Activated T-helper 2 cell treated with anti-CD3 and anti-CD28 coated beads, Interferon-gamma antibody, Interleukin-2, Interleukin-4, amounts not matched to agents 10 μg/mL and 5 μg/mL and 100 μg/mL, durations not matched to agents 14 hours and 24 hours and 36 hours (primary cell): ENCODE results near the gene FGD6. TPM values are rescaled to one million over a fixed set of nuclear protein-coding genes. Genes with fewer than 3 reads are reported as not detected.
"Not testable (repeated sequence)": the region's sequence is repeated elsewhere in the genome, so short reads cannot be mapped to it uniquely, and the experiment has no call there.

ENCODE experiments used
- DNase-seq: peaks from one replicate; pipeline ENCODE4 v3.0.0; 2021; ENCODE audit warnings: low spot score
- H3K27ac Mint-ChIP-seq: one replicate; pipeline ENCODE4 v1.8.0; 2021; ENCODE audit warnings: mixed read lengths
- H3K27me3 Mint-ChIP-seq: one replicate; pipeline ENCODE4 v1.8.0; 2021; ENCODE audit warnings: low read depth, mixed read lengths
- H3K36me3 Mint-ChIP-seq: one replicate; pipeline ENCODE4 v1.8.0; 2021; ENCODE audit warnings: low read depth, mixed read lengths
- H3K4me1 Mint-ChIP-seq: one replicate; pipeline ENCODE4 v1.8.0; 2021; ENCODE audit warnings: low read depth, mixed read lengths
- H3K4me3 Mint-ChIP-seq: one replicate; pipeline ENCODE4 v1.8.0; 2021; ENCODE audit warnings: low read depth, mild to moderate bottlenecking, moderate library complexity, mixed read lengths
- H3K9me3 Mint-ChIP-seq: one replicate; pipeline ENCODE4 v1.8.0; 2021; ENCODE audit warnings: mixed read lengths
- intact Hi-C: fragments of 100-400 bp; cut with micrococcal nuclease; formaldehyde crosslinking; loops from one replicate; pipeline ENCODE4 v1.15.1; 2023
- total RNA-seq: library from RNA; stranded (reverse); gene quantifications from 2 replicates; pipeline ENCODE4 v1.2.3, GENCODE V29; 2022

FGD6 gene
- total RNA-seq, 1 donor from 2014 or later = 1.1 TPM

GRCh38 chr12:95143621-95144205, 73.6 kb downstream of the FGD6 start:
- no peaks in the 10 kb centered on the region for H3K9me3 Mint-ChIP-seq
- peaks cover 6% of the 10 kb centered on the region for H3K27me3 Mint-ChIP-seq
- H3K4me1 Mint-ChIP-seq = no peaks in the 10 kb centered on the region
- intact Hi-C loops = no loop called here
- DNase-seq = no peak
- no peaks in the 10 kb centered on the region for H3K36me3 Mint-ChIP-seq
- H3K4me3 Mint-ChIP-seq = no peak overlapping the region
- no peak overlapping the region for H3K27ac Mint-ChIP-seq

- intact Hi-C loops = no loop called here
These were observed 74.7 kb downstream of the FGD6 start for GRCh38 chr12:95142431-95143151.

GRCh38 chr12:95141310-95141709, 76.0 kb downstream of the FGD6 start:
- DNase-seq = no peak
- Mint-ChIP-seq H3K36me3 (no peaks in the 10 kb centered on the region), H3K27ac (no peak overlapping the region), H3K27me3 (peaks cover 3% of the 10 kb centered on the region), H3K4me1 (no peaks in the 10 kb centered on the region), H3K9me3 (no peaks in the 10 kb centered on the region), H3K4me3 (no peak overlapping the region)
- intact Hi-C loops = no loop called here

More at GRCh38 chr12:95142431-95143151, 74.7 kb downstream of the FGD6 start:
- no peaks in the 10 kb centered on the region for H3K9me3 Mint-ChIP-seq
- no peaks in the 10 kb centered on the region for H3K4me1 Mint-ChIP-seq
- no peak overlapping the region for H3K4me3 Mint-ChIP-seq
- no peaks in the 10 kb centered on the region for H3K36me3 Mint-ChIP-seq
- H3K27me3 Mint-ChIP-seq = peaks cover 6% of the 10 kb centered on the region
- DNase-seq = no peak
- no peak overlapping the region for H3K27ac Mint-ChIP-seq

GRCh38 chr12:95138031-95138430, 79.2 kb downstream of the FGD6 start:
- H3K4me1 Mint-ChIP-seq, H3K36me3 Mint-ChIP-seq, H3K4me3 Mint-ChIP-seq, H3K27me3 Mint-ChIP-seq, DNase-seq, H3K27ac Mint-ChIP-seq, H3K9me3 Mint-ChIP-seq, intact Hi-C loops: not testable (repeated sequence)

GRCh38 chr12:95136598-95136997, 80.7 kb downstream of the FGD6 start:
- H3K27ac Mint-ChIP-seq = no peak overlapping the region
- no peak for DNase-seq
- H3K27me3 Mint-ChIP-seq = no peaks in the 10 kb centered on the region
- no peaks in the 10 kb centered on the region for H3K9me3 Mint-ChIP-seq
- H3K4me1 Mint-ChIP-seq = no peaks in the 10 kb centered on the region
- intact Hi-C loops = no loop called here
- H3K36me3 Mint-ChIP-seq = no peaks in the 10 kb centered on the region
- H3K4me3 Mint-ChIP-seq = no peak overlapping the region

- no peak for DNase-seq
- Mint-ChIP-seq H3K9me3 (no peaks in the 10 kb centered on the region), H3K4me3 (no peak overlapping the region), H3K27ac (no peak overlapping the region), H3K27me3 (no peaks in the 10 kb centered on the region), H3K4me1 (no peaks in the 10 kb centered on the region), H3K36me3 (no peaks in the 10 kb centered on the region)
- intact Hi-C loops = no loop called here
These were observed 83.2 kb downstream of the FGD6 start for GRCh38 chr12:95134085-95134484.

GRCh38 chr12:95131589-95132340, 85.5 kb downstream of the FGD6 start:
- H3K36me3 Mint-ChIP-seq = no peaks in the 10 kb centered on the region

GRCh38 chr12:95130096-95130495, 87.2 kb downstream of the FGD6 start:
- intact Hi-C loops = no loop called here
- Mint-ChIP-seq H3K27ac (no peak overlapping the region), H3K36me3 (no peaks in the 10 kb centered on the region), H3K4me1 (no peaks in the 10 kb centered on the region), H3K9me3 (no peaks in the 10 kb centered on the region), H3K27me3 (peaks cover 3% of the 10 kb centered on the region), H3K4me3 (no peak overlapping the region)
- no peak for DNase-seq

More at GRCh38 chr12:95131589-95132340, 85.5 kb downstream of the FGD6 start:
- Mint-ChIP-seq H3K27ac (no peak overlapping the region), H3K4me3 (no peak overlapping the region), H3K4me1 (no peaks in the 10 kb centered on the region), H3K27me3 (no peaks in the 10 kb centered on the region), H3K9me3 (no peaks in the 10 kb centered on the region)
- DNase-seq = no peak
- intact Hi-C loops = no loop called here

GRCh38 chr12:95129115-95129514, 88.2 kb downstream of the FGD6 start:
- no peak for DNase-seq
- no peaks in the 10 kb centered on the region for H3K9me3 Mint-ChIP-seq
- no peaks in the 10 kb centered on the region for H3K36me3 Mint-ChIP-seq
- no peaks in the 10 kb centered on the region for H3K4me1 Mint-ChIP-seq
- H3K4me3 Mint-ChIP-seq = no peak overlapping the region
- peaks cover 3% of the 10 kb centered on the region for H3K27me3 Mint-ChIP-seq
- no peak overlapping the region for H3K27ac Mint-ChIP-seq
- intact Hi-C loops = no loop called here

- intact Hi-C loops = no loop called here
- Mint-ChIP-seq H3K4me3 (no peak overlapping the region), H3K27ac (no peak overlapping the region), H3K4me1 (no peaks in the 10 kb centered on the region), H3K36me3 (no peaks in the 10 kb centered on the region), H3K9me3 (no peaks in the 10 kb centered on the region), H3K27me3 (peaks cover 3% of the 10 kb centered on the region)
- no peak for DNase-seq
These were observed 90.5 kb downstream of the FGD6 start for GRCh38 chr12:95126736-95127135.

GRCh38 chr12:95126076-95126475, 91.2 kb downstream of the FGD6 start:
- intact Hi-C loops = no loop called here
- Mint-ChIP-seq H3K4me1 (no peaks in the 10 kb centered on the region), H3K36me3 (no peaks in the 10 kb centered on the region), H3K27ac (no peak overlapping the region), H3K4me3 (no peak overlapping the region), H3K9me3 (no peaks in the 10 kb centered on the region), H3K27me3 (peaks cover 3% of the 10 kb centered on the region)
- no peak for DNase-seq

- Mint-ChIP-seq H3K4me1 (no peaks in the 10 kb centered on the region), H3K36me3 (no peaks in the 10 kb centered on the region), H3K27me3 (peaks cover 3% of the 10 kb centered on the region), H3K4me3 (no peak overlapping the region), H3K9me3 (no peaks in the 10 kb centered on the region), H3K27ac (no peak overlapping the region)
- no peak for DNase-seq
- intact Hi-C loops = no loop called here
These were observed 93.2 kb downstream of the FGD6 start for GRCh38 chr12:95124106-95124505.

GRCh38 chr12:95118788-95119179, 98.5 kb downstream of the FGD6 start:
- Mint-ChIP-seq H3K36me3 (no peaks in the 10 kb centered on the region), H3K9me3 (no peaks in the 10 kb centered on the region)

More at GRCh38 chr12:95118788-95119179, 98.5 kb downstream of the FGD6 start:
- DNase-seq = no peak
- no peak overlapping the region for H3K4me3 Mint-ChIP-seq
- intact Hi-C loops = no loop called here
- no peak overlapping the region for H3K27ac Mint-ChIP-seq
- peaks cover 6% of the 10 kb centered on the region for H3K4me1 Mint-ChIP-seq
- peaks cover 2% of the 10 kb centered on the region for H3K27me3 Mint-ChIP-seq
